WTC11 (cell line): Measurements from ENCODE around the gene NEK10. TPM values are rescaled to one million over a fixed set of nuclear protein-coding genes. Genes with fewer than 3 reads are reported as not detected.
A peak's percentile ranks its signal among the peaks of the same experiment; 100 is the strongest.

Experiments used
- ATAC-seq: fragments of 200-7000 bp; cut with Tn5 transposase; 2 replicates; pipeline ENCODE4 v1.10.0; 2021; ENCODE audit warnings: mild to moderate bottlenecking, moderate library complexity
- CTCF ChIA-PET: fragments of 300-600 bp; sonication (Branson Sonifier 250); formaldehyde crosslinking; loops from one replicate; lab custom pipeline; 2021; ENCODE audit warnings: antibody characterized with exemption; lab: Charles Lee
- POLR2A ChIA-PET: fragments of 350-600 bp; sonication (Branson Sonifier 250); formaldehyde crosslinking; loops from one replicate; lab custom pipeline; 2021; ENCODE audit warnings: antibody characterized with exemption; lab: Charles Lee
- DNase-seq: peaks from one replicate; pipeline ENCODE4 v3.0.0; 2021; ENCODE audit warnings: low spot score
- H3K27ac Mint-ChIP-seq: 2 replicates; pipeline ENCODE4 v1.8.0; 2021; ENCODE audit warnings: mixed read lengths
- H3K27me3 Mint-ChIP-seq: 2 replicates; pipeline ENCODE4 v1.8.0; 2021; ENCODE audit warnings: low read depth, mild to moderate bottlenecking, moderate library complexity, mixed read lengths
- H3K36me3 Mint-ChIP-seq: 2 replicates; pipeline ENCODE4 v1.8.0; 2021; ENCODE audit warnings: mixed read lengths
- H3K4me1 Mint-ChIP-seq: 2 replicates; pipeline ENCODE4 v1.8.0; 2022; ENCODE audit warnings: mixed read lengths
- H3K4me3 Mint-ChIP-seq: 2 replicates; pipeline ENCODE4 v1.8.0; 2021; ENCODE audit warnings: mild to moderate bottlenecking, moderate library complexity, mixed read lengths
- H3K9me3 Mint-ChIP-seq: 2 replicates; pipeline ENCODE4 v1.8.0; 2021; ENCODE audit warnings: mixed read lengths
- AR ChIP-seq: fragments of 250-450 bp; sonication (Bioruptor Pico); IDR thresholded peaks from 2 replicates; pipeline ENCODE4 v1.9.0; 2021; ENCODE audit warnings: mild to moderate bottlenecking
- ATF2 ChIP-seq: sonication (generic); formaldehyde crosslinking; IDR thresholded peaks from 2 replicates; pipeline ENCODE4 v1.8.1; 2022; ENCODE audit warnings: low read depth, missing genetic modification reagents, borderline replicate concordance
- EMX1 ChIP-seq: fragments of 250-450 bp; sonication (Bioruptor Pico); IDR thresholded peaks from 2 replicates; pipeline ENCODE4 v1.8.0; 2021; ENCODE audit warnings: mild to moderate bottlenecking
- FOXJ3 ChIP-seq: sonication (generic); formaldehyde crosslinking; IDR thresholded peaks from 2 replicates; pipeline ENCODE4 v1.9.0; 2021; ENCODE audit warnings: missing genetic modification reagents, mild to moderate bottlenecking, borderline replicate concordance
- IRF1 ChIP-seq: sonication (generic); formaldehyde crosslinking; IDR thresholded peaks from 2 replicates; pipeline ENCODE4 v1.8.0; 2023; ENCODE audit warnings: missing genetic modification reagents
- MAX ChIP-seq: sonication (generic); formaldehyde crosslinking; IDR thresholded peaks from 2 replicates; pipeline ENCODE4 v1.8.0; 2022; ENCODE audit warnings: mild to moderate bottlenecking, missing genetic modification reagents
- MYBL2 ChIP-seq: sonication (generic); formaldehyde crosslinking; IDR thresholded peaks from 2 replicates; pipeline ENCODE4 v1.8.1; 2023; ENCODE audit warnings: mild to moderate bottlenecking, moderate library complexity, missing genetic modification reagents
- NFYB ChIP-seq: sonication (generic); formaldehyde crosslinking; conservative IDR thresholded peaks from 2 replicates; pipeline ENCODE4 v1.8.0; 2022; ENCODE audit warnings: low read depth, missing genetic modification reagents
- NR1H2 ChIP-seq: sonication (generic); formaldehyde crosslinking; IDR thresholded peaks from 2 replicates; pipeline ENCODE4 v1.9.0; 2021; ENCODE audit warnings: mild to moderate bottlenecking, moderate library complexity, missing genetic modification reagents
- SMAD4 ChIP-seq: sonication (generic); formaldehyde crosslinking; IDR thresholded peaks from 2 replicates; pipeline ENCODE4 v1.8.0; 2022; ENCODE audit warnings: mild to moderate bottlenecking, missing genetic modification reagents
- TP53 ChIP-seq: sonication (generic); formaldehyde crosslinking; IDR thresholded peaks from 2 replicates; pipeline ENCODE4 v1.8.1; 2023; ENCODE audit warnings: mild to moderate bottlenecking, missing genetic modification reagents
- ZNF219 ChIP-seq: sonication (generic); formaldehyde crosslinking; IDR thresholded peaks from 2 replicates; pipeline ENCODE4 v1.8.0; 2023; ENCODE audit warnings: missing genetic modification reagents, mild to moderate bottlenecking, borderline replicate concordance
- ZNF232 ChIP-seq: sonication (generic); formaldehyde crosslinking; IDR thresholded peaks from 2 replicates; pipeline ENCODE4 v1.8.0; 2022; ENCODE audit warnings: mild to moderate bottlenecking, missing genetic modification reagents
- ZNF532 ChIP-seq: fragments of 250-450 bp; sonication (Bioruptor Pico); IDR thresholded peaks from 2 replicates; pipeline ENCODE4 v1.9.0; 2021; ENCODE audit warnings: mild to moderate bottlenecking, borderline replicate concordance
- total RNA-seq: library from RNA; stranded (reverse); gene quantifications from 3 replicates; pipeline ENCODE4 v1.2.3, GENCODE V29; 2021

The NEK10 gene
- total RNA-seq, 1 experiment from 2014 or later: 0.37 TPM

GRCh38 chr3:27358372-27358771 lies 10.8 kb downstream of the NEK10 start (continued):
- TF ChIP-seq IRF1 (CRISPR knock-in tag): no peak
- TF ChIP-seq NFYB (CRISPR knock-in tag): no peak
- TF ChIP-seq MAX: no peak
- no peak for TF ChIP-seq TP53 (CRISPR knock-in tag)

- no peaks in the 10 kb centered on the region for H3K36me3 Mint-ChIP-seq
- no peak overlapping the region for H3K4me3 Mint-ChIP-seq
- ChIA-PET CTCF (interaction anchor here (0.5 to 1.4 kb wide), 19 partner anchors 8 to 364 kb away, joined by 3 to 25 read pairs (median 4); partner anchors contain the start of genes EOMES and NEK10), POLR2A (no interaction called here)
- DNase-seq (peak; percentile 61), ATAC-seq (peak; percentile 89)
- TF ChIP-seq SMAD4 (CRISPR knock-in tag) (no peak), ATF2 (CRISPR knock-in tag) (no peak), ZNF219 (CRISPR knock-in tag) (no peak), NR1H2 (CRISPR knock-in tag) (no peak)
- peaks cover 11% of the 10 kb centered on the region for H3K9me3 Mint-ChIP-seq
- H3K4me1 Mint-ChIP-seq: peaks cover 39% of the 10 kb centered on the region
- H3K27me3 Mint-ChIP-seq: no peaks in the 10 kb centered on the region; the same call in 1 of the 2 replicates
- H3K27ac Mint-ChIP-seq: no peak overlapping the region
These were observed 11.4 kb downstream of the NEK10 start for GRCh38 chr3:27357665-27358258.

- H3K36me3 Mint-ChIP-seq: no peaks in the 10 kb centered on the region
- DNase-seq: no peak
- ATAC-seq: no peak
- TF ChIP-seq ATF2 (CRISPR knock-in tag): no peak
- no peak for TF ChIP-seq FOXJ3 (CRISPR knock-in tag)
- TF ChIP-seq EMX1 (CRISPR knock-in tag): no peak
- no peak for TF ChIP-seq ZNF232 (CRISPR knock-in tag)
- TF ChIP-seq MYBL2 (CRISPR knock-in tag): no peak
- TF ChIP-seq AR: no peak
- TF ChIP-seq ZNF532 (CRISPR knock-in tag): no peak
- peaks cover 11% of the 10 kb centered on the region for H3K9me3 Mint-ChIP-seq
- H3K4me1 Mint-ChIP-seq: peaks cover 47% of the 10 kb centered on the region
- no peak overlapping the region for H3K4me3 Mint-ChIP-seq
- ChIA-PET CTCF (no interaction called here), POLR2A (no interaction called here)
- H3K27ac Mint-ChIP-seq: no peak overlapping the region
- H3K27me3 Mint-ChIP-seq: no peaks in the 10 kb centered on the region; the same call in 1 of the 2 replicates
These were observed 12.2 kb downstream of the NEK10 start for GRCh38 chr3:27356976-27357375.
